Kidney (tissue), 14 donors: ENCODE data around the gene LPCAT1. TPM values are rescaled to one million over a fixed set of nuclear protein-coding genes. Genes with fewer than 3 reads are reported as not detected.

Experiments used
- DNase-seq, 5 donors: peaks; one replicate each; pipeline ENCODE4 v3.0.0-alpha.2; 2013 to 2020
- FAIRE-seq: peaks from 2 replicates; lab custom pipeline; 2012; peaks lifted over from hg19 to GRCh38; lab: Jason Lieb, UNC
- H3K27ac ChIP-seq, 2 donors: one replicate each; pipeline ENCODE4 v1.7.0; 2013; ENCODE audit warnings: low read depth in 2 of 2, low read length in 2 of 2, inconsistent platforms in 1 of 2
- H3K27me3 ChIP-seq: one replicate; pipeline ENCODE4 v1.7.1; 2013; ENCODE audit warnings: low read length, inconsistent platforms; ENCODE audit not compliant: control insufficient read depth, insufficient read depth
- H3K36me3 ChIP-seq, 3 donors: one replicate each; pipeline versions ENCODE4 v1.7.0 to v1.7.1; 2013; ENCODE audit warnings: low read length in 3 of 3, control low read depth in 1 of 3, inconsistent platforms in 1 of 3; ENCODE audit not compliant: insufficient read depth in 3 of 3, control insufficient read depth in 2 of 3
- H3K4me1 ChIP-seq, 3 donors: one replicate each; pipeline versions ENCODE4 v1.7.0 to v1.7.1; 2013; ENCODE audit warnings: low read length in 3 of 3, inconsistent platforms in 1 of 3, low read depth in 1 of 3; ENCODE audit not compliant: control insufficient read depth in 2 of 3, insufficient read depth in 2 of 3
- H3K4me3 ChIP-seq, 3 donors: one replicate each; pipeline versions ENCODE4 v1.7.0 to v1.8.1; 2013; ENCODE audit warnings: low read length in 3 of 3, control low read depth in 1 of 3, inconsistent platforms in 1 of 3
- H3K9ac ChIP-seq, 3 donors: one replicate each; pipeline versions ENCODE4 v1.7.0 to v1.7.1; 2013; ENCODE audit warnings: low read length in 3 of 3, control low read depth in 1 of 3, inconsistent platforms in 1 of 3
- H3K9me3 ChIP-seq, 3 donors: one replicate each; pipeline versions ENCODE4 v1.7.0 to v1.7.1; 2013; ENCODE audit warnings: low read length in 3 of 3, control low read depth in 1 of 3, inconsistent platforms in 1 of 3; ENCODE audit not compliant: control insufficient read depth in 2 of 3, insufficient read depth in 1 of 3
- intact Hi-C: fragments of 100-400 bp; cut with DNase I; formaldehyde crosslinking; loops from one replicate; pipeline ENCODE4 v1.11.1; 2022
- polyA plus RNA-seq: library from polyadenylated mRNA; stranded (reverse); fragments of 350-450 nt; fragmentation: Illumina TruSeq; extraction: RNeasy Lipid Tissue Mini Kit (QIAGEN cat#74804); gene quantifications from one replicate; pipeline ENCODE4 v1.2.3, GENCODE V29; 2014; ENCODE audit warnings: low read depth, low replicate concordance; ENCODE audit not compliant: insufficient read depth
- total RNA-seq: library from RNA; stranded (reverse); fragmentation: NEBNext Ultra II Directional; extraction: Animal tissue kit (Norgen Biotek cat#: 25700); gene quantifications from one replicate; pipeline ENCODE4 v1.2.1, GENCODE V29; 2021
- TF ChIP-seq, protein P1 (sequence below): IDR thresholded peaks from 3 replicates; pipeline ENCODE4 v1.5.1; 2012; ENCODE audit warnings: mild to moderate bottlenecking, moderate library complexity, borderline replicate concordance; ENCODE audit not compliant: insufficient read depth; ENCODE audit errors: extremely low read depth
- donor health status: control.
- donor health status: control.
- donor health status: control.
- donor health status: control.
- donor health status: control.
- donor health status: DM: yes; HTN: yes; CAD: no.
- donor health status: Normal renal cell carcinoma (clear cell type).

LPCAT1 gene
- total and polyA plus RNA-seq, 2 donors from 2014 or later, result 22.2 to 46.5 TPM

DNA sequence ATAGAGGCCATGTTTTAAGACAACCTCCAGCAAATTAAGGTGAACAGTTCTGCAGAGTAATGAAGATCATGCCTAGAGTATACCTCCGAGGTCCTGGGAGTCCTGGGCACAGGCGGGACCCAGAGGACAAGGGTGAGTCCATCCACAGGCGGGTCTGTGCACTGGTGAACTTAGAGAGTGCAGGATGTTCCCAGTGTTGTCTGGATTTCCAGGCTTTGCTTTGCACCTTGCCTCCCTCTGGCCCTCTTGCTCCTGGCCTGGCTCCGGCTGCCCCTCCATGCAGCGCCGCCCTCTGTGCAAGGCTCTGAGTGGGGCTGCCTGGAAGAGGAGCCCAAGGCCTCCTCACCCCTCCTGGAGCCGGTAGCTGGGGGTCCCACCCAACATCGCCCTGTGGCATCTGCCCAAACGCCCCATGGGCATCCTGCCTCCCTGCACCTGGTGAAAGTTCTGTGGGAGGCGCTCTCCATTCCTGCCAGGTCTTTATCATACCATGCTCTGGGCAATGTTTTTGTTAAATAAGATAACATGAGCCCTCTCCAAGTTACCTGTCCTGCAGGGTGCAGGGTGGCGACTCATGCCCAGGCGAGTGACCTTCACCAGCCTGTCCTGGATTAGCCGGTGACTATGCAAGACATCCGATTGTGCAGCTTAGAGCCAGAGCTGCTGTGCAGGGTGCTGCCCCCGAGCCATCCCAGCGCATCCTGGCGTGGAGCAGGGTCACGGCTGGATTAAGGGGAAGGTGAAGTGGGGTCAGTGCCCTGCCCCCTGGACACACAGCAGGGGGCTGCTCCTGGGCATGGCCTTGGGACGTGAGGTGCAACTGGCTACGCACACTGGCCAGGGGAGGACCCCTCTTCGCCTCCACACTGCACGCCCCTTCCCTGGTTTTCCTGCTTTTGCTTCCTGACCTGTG is 41.3 kb upstream of the LPCAT1 start:
- intact Hi-C loops, result no loop called here

DNA sequence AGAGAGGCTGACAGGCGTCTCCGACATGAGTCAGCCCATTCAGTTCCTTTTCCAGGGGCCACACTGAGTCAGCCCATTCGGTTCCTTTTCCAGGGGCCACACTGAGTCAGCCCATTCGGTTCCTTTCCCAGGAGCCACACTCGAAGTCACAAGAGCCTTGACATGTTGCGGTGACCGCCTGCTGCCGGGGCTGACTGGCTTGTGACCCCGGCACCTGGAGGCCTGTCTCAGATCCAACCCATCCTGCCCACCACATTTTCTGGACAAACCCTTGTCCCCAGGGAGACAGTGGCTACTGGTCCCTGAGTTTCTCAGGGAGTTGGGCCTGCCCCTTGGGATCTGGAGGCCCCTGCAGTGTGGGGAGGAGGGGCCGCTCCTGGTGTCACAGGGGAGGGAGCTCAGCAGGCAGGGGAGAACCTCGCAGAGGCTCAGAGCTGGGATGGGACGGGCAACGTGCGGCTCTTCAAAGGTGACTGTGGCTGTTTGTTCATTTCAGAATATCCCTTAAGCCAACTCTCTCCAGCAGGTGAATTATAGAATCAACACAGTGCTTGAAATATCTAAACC is 40.5 kb upstream of the LPCAT1 start:
- intact Hi-C loops, result no loop called here
- H3K4me3 ChIP-seq, result no peak overlapping the region
- FAIRE-seq (no peak), DNase-seq (no peak)
- no peaks in the 10 kb centered on the region for H3K27me3 ChIP-seq
- TF ChIP-seq, protein P1, sequence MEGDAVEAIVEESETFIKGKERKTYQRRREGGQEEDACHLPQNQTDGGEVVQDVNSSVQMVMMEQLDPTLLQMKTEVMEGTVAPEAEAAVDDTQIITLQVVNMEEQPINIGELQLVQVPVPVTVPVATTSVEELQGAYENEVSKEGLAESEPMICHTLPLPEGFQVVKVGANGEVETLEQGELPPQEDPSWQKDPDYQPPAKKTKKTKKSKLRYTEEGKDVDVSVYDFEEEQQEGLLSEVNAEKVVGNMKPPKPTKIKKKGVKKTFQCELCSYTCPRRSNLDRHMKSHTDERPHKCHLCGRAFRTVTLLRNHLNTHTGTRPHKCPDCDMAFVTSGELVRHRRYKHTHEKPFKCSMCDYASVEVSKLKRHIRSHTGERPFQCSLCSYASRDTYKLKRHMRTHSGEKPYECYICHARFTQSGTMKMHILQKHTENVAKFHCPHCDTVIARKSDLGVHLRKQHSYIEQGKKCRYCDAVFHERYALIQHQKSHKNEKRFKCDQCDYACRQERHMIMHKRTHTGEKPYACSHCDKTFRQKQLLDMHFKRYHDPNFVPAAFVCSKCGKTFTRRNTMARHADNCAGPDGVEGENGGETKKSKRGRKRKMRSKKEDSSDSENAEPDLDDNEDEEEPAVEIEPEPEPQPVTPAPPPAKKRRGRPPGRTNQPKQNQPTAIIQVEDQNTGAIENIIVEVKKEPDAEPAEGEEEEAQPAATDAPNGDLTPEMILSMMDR, result no peak
- no peaks in the 10 kb centered on the region for H3K36me3 ChIP-seq
- no peak overlapping the region for H3K9ac ChIP-seq
- H3K27ac ChIP-seq, result no peak overlapping the region
- H3K4me1 ChIP-seq, result peaks cover 3 to 9% (median 7%) of the 10 kb centered on the region in 3 donors
- H3K9me3 ChIP-seq, result no peaks in the 10 kb centered on the region

More for the DNA sequence above, 41.3 kb upstream of the LPCAT1 start:
- no peak overlapping the region for H3K27ac ChIP-seq
- H3K4me1 ChIP-seq, result peaks cover 3 to 9% (median 7%) of the 10 kb centered on the region in 3 donors
- H3K9ac ChIP-seq, result no peak overlapping the region
- no peaks in the 10 kb centered on the region for H3K27me3 ChIP-seq
- no peaks in the 10 kb centered on the region for H3K9me3 ChIP-seq
- DNase-seq (no peak), FAIRE-seq (no peak)
- no peaks in the 10 kb centered on the region for H3K36me3 ChIP-seq
- TF ChIP-seq, protein P1, result no peak
- no peak overlapping the region for H3K4me3 ChIP-seq

DNA sequence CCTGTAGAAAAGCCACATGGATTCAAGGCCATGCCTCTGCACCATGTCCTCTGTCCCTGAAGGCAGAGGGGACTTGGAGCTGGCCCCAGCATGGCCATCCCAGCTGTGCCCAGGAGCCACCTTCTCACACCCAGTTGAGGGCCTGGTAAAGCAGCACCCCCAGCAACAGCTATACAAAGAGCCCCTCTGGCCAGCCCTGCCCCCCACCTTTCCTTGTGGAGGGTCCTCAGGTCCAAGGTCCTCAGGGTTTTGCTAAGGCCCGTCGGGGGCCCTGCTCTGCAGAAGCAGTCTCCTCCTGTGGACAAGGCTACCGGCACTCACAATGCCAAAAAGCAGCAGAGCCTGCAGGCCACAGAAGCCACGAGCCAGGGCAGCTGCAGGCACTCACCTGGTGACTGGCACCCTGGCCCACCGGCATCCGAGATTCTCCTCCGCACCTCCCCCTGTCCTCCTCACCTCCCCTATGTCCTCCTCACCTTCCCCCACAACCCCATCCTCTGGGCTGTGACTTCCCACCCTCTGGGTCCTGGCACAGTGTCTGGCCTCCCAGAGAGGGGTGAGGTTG is 39.9 kb upstream of the LPCAT1 start:
- no peak overlapping the region for H3K4me3 ChIP-seq
- TF ChIP-seq, protein P1, result no peak
- no peak overlapping the region for H3K9ac ChIP-seq
- H3K27ac ChIP-seq, result no peak overlapping the region
- intact Hi-C loops, result no loop called here
- H3K27me3 ChIP-seq, result no peaks in the 10 kb centered on the region
- H3K9me3 ChIP-seq, result no peaks in the 10 kb centered on the region
- H3K36me3 ChIP-seq, result no peaks in the 10 kb centered on the region
- FAIRE-seq, result no peak
- peaks cover 3 to 8% (median 7%) of the 10 kb centered on the region in 3 donors for H3K4me1 ChIP-seq
- DNase-seq, result no peak
